GM21423 (cell line): Measurements from ENCODE around the gene TGFBR3.
"Not testable (repeated sequence)": the region's sequence is repeated elsewhere in the genome, so short reads cannot be mapped to it uniquely, and the experiment has no call there.

Experiments used
- ATAC-seq: cut with Tn5 transposase; IDR thresholded peaks from one replicate; pipeline ENCODE4 v1.9.1; 2021; ENCODE audit warnings: mild to moderate bottlenecking, moderate library complexity; ENCODE audit not compliant: unreplicated experiment

The TGFBR3 gene

DNA sequence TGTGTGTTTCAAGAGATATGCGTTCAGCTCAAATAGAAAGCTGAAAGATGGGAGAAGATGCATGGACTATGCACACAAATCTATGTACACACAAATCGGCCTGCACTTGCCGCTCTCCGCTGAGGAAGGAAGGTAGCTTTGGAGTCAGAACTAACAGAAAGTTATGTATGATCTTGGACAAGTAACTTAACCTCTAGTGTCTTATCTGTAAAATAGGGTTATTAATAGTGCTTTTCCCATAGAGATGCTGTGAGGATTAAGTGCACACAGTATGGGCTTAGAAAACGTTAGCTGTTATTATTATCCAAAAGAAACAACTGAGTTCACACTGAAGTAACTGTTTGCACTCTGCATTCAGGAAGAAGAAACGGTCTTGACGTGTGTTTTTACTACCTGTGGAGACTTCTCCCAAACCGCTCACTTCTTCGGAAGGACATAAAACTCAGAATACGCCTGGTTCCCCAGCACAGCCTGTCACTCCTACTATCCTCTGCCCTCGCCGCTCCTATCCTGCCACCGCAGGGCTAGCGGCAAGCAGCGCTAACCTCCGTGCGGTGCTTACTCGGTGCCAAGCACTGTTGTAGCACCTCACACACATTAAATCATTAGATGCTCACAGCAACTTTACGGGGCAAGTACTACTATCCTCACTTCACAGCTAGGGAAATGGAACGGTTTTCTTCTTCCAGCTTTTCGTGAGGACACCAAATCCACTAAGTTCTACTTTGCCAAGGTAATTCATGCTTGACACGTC lies 1.3 kb downstream of the TGFBR3 start:
- ATAC-seq: no peak

DNA sequence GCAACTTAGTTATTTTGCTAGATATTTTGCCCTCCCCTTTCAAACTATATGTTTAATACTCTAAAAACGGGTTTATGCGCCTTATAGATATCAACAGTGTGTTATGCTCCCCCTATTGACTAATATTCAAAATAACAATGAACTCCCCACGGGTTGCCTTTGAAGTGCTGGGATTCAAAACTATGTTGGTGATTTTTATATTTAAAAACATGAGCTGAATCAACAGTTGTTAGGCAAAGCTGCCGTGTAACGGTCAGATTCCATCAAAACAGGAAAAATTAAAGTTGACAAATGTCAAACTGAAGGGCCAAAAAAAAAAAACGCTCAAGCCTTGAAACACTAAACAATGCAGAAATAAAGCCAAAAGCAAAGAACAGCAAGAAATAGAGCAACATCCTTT lies 2.5 kb downstream of the TGFBR3 start:
- no peak for ATAC-seq

DNA sequence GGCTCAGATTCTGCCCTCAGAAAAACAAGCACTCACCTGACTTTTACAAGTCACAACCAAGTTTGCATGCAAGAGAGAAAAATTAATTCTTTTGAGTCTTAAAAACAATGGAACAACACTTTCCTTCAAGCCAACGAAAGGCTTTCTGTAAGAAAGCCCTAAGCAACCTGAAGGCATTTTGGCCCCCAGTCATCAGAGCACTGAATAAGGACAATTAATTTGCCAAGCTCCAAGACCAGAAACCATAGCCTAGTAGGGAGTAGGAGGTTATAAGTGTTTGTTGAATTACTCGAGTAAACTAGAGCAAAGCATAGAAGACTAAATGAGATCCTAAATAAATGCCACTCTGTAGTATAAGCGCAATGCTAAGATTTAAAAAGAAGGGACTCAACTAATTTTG lies 4.7 kb downstream of the TGFBR3 start:
- no peak for ATAC-seq

DNA sequence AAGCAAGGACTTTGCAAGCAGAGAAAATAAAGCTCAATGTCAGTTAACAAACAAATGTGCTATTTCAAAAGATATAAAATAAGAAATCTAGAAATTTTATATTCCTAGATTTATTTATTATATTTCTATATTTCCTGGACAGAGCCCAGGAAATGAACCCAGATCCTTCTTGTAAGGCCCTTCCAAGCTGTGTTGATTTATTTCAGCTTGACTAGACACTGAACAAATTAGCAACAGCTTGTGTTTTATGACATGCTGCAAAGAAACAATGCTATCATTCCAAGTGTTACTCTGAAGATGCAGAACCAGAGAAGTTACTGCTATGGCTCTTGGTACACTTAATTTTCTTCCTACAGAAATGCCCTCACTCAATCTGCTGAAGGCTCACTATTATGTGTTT lies 6.2 kb downstream of the TGFBR3 start:
- no peak for ATAC-seq

DNA sequence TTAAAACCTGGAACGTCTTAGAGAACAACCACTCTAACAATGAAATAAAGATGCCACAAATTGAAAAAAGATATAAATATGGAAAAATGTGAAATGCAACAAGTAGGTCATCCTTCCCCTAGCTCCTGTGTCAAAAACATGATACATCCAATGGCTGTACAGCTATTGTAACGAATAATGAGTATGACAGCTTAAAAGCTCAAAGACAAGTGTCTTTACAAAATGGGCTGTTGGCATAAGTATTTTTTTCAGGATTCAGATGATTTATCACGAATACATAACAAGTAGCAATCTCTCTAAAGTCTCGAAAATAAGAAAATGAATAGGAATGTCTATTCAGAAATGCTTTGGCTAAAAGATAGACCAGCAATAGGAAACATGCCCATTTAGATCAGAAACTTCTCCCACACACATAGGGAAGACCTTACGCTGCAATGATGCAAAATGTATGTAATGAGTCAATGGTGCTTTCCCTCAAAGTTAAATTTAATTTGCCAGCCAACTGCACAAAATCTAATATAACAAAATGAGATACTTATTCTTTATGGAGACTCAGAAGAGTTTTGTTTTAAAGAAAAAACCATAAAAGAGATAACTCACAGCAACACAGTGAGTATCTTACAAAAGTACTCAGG lies 8.3 kb downstream of the TGFBR3 start:
- ATAC-seq: no peak

DNA sequence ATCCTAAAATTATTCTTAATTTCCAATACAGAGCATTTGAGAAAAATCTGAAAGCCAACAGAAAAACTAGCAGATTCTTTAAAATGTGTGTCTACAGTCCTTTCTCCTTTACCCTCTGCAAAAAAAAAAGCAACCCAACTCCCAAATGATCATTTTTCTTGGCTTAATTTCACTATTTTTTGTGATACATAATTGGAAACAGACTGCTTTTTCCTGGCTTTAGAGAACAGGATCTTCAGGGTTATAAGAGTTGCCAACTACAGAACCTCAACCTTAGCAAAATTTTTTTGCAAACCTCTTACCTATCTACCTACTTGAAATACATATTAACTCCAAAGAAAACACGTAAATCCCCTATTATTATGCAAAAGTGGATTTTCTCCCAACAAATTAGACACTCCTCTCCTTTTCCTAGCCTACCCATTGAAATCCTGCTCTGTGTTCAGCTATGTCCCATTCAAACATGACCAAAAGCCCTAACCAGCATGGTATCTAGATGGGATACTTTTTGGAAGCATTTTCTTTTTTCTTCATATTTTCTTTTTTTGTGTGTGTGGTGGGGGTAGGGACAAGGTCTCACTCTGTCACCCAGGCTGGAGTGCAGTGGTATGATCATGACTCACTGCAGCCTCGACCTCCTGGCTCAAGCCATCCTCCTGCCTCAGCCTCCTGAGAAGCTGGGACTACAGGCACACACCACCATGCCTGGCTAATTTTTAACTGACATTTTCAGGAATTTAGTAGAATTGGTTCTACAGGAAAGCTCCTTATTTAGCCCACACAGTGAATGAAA lies 9.0 kb downstream of the TGFBR3 start:
- ATAC-seq: no peak

DNA sequence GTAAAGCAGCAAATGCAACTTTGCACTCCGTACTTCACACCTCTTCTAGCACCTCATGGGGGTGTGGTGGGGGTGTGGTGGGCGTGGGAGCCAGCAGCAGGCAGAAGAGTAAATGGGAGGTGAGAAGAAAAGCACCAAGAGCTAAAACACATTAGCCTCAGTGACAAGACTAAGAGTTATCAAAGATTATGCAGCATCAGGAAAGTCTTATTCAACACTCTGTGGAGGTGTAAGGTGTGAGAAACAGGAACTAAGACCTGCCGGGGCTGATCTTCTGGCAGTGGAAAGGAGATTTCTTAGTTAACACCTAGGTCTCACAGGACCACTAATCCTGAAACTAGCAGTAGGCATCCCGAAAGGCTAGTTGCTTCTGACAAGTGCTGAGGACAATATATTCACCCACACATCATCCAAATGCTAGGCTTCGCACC lies 9.9 kb downstream of the TGFBR3 start:
- no peak for ATAC-seq

DNA sequence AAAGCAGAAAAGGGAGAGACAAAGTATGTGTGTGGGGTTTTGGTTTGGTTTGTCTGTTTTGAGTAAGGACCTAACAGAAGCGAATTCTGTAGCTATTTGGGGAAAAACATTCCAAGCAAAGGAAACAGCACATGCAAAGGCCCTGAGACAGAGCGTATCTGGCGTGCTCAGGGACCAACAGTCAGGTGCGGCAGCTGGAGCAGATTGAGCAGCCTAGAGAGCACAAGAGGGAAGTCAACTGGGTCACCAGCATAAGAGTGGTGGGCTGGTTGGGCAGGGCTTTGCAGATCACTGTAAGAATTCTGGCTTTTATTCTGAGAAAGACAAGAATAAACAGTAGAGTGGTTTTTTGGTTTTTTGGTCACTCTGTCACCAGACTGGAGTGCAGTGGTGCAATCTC lies 11.8 kb downstream of the TGFBR3 start:
- ATAC-seq: no peak

DNA sequence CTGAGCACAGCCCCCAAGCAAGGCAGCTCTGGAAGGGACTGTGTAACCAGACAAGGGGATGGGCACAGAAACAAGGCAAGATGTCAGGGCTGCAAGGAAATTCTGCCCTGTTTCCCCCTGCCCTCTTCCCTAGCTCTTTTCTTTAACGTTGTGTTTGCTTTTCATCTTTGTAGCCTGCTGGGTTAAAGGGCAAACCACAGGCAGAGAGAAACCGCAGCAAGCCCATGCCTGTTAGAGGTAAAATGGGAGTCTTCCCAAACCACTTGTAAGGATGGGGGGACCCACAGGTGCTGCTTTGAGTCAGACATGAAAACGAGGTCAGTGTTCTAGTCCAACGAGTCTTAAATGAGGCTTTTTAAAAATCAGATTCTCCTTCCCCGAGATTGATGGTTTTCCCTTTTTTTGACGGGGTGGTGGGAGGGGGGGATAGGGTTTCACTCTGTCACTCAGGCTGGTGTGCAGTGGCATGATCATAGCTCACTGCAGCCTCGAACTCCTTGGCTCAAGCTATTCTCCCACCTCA lies 13.3 kb downstream of the TGFBR3 start:
- no peak for ATAC-seq

DNA sequence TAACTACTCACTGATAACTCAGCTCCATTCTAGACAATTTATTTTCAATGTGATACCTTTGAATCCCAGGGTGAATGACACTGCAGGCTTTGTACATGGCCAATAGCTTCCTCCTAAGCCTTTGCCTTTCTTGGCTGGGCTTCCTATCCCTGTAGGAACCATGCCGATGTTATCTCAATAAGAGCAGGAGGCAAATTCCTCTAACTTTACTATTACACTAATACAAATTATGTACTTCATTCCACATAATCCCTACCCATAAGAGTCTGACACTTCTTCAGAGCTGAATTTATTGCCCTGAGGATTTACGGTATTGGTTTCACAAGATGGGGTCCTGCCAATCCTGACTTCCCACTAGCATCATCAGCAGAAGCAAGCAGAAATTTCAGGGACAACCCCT lies 14.0 kb downstream of the TGFBR3 start:
- ATAC-seq: no peak

DNA sequence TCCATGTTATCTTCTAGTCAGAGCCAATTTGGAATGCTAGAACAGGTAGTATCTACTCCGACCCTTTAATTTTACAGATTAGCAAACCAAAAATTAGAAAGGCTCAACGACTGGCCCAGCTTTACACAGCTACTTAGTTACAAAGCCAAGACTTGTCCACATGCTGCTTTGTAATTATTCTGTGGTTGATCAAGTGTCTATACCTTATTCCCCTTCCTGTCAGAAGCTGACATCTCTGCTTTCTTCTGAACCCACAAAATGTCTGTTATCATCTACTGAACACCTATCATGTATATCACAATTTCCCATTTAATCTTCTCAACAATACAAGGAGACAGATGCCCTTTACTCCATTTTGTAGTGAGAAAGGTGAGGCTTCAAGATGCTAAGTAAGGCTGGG lies 15.6 kb downstream of the TGFBR3 start:
- ATAC-seq: no peak

DNA sequence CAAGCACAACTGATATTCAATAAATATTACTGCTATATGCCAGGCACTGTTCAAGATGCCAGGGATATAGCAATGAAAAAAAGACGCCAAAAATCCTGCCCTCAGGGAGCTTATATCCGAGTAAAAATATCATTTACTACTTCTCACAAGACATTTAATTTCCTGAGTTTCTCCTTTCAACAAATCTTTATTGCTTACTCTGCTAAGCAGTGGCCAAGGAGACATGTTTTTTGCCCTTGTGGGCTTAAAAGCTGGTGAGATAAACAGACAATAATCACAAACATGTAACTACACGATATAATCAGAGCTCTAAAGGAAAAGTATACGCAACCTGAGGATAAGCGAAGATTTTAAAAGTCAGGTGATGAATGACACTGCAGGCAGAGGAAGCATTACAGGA lies 19.5 kb downstream of the TGFBR3 start:
- ATAC-seq: no peak

DNA sequence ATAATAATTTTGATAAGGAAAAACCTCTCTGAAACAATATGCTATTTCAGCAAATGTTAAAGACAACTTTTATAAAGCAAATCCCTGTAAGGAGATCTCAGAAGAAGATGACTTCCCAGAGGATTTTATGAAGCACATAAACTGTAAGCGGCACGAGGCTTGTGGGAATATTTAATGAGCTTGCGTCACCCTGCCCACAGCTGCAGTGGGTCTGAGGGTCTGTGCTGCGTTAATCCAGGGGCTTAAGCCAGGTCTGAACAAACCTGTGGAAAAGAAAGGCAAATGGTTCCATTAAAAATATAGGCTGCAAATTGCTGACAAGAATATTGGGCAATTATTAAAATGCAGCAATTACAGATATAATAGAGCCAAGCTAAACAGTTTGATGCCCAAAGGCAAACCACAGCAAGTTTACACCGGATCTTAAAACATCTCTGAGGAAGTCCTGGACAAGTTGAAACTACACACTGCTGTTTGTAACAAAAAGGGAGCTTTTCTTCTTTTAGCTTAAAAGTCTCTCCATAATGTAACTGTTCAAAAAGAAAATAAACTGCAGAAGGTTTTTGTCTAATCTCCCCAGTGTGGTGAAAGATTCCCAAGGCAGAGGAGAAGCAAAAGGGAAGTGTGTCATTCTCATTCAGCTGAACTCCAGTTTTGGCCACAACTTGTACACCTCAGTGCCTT lies 21.8 kb downstream of the TGFBR3 start:
- ATAC-seq: no peak

DNA sequence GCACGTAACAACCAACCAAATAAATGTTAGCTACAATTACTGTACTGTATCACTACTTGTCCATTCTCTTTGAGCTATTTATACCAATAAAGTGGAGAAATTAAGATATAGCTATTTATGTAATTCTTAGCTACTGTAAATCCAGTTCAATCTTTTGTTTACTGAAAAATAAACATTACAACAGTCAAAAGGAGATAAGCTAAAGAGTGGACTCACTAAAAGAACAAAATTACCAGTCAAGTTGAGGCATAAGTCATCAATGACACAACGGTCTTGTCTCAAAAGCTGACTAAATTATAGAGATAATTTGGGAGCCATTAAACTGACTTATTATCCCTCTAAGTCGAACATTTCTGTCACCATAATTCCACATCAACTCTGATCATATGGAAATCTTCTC lies 22.5 kb downstream of the TGFBR3 start:
- ATAC-seq: no peak

DNA sequence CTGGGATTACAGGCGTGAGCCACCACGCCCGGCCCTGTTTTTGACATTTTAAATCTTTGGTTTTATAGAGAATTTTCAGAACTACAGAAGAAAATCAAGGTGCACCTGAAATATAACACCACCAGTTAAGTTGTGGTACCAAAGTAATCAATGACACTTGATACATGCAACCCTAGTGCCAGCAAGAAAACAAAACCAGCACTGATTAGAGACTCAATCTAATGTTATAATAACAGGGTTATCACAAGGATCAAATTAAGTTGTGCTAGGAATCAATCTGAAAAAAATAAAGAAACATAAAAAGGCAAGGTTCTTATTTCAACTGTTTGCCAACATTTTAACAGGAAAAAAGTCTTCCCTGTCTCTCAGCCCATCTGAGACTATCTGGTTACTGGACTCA lies 23.8 kb downstream of the TGFBR3 start:
- no peak for ATAC-seq

DNA sequence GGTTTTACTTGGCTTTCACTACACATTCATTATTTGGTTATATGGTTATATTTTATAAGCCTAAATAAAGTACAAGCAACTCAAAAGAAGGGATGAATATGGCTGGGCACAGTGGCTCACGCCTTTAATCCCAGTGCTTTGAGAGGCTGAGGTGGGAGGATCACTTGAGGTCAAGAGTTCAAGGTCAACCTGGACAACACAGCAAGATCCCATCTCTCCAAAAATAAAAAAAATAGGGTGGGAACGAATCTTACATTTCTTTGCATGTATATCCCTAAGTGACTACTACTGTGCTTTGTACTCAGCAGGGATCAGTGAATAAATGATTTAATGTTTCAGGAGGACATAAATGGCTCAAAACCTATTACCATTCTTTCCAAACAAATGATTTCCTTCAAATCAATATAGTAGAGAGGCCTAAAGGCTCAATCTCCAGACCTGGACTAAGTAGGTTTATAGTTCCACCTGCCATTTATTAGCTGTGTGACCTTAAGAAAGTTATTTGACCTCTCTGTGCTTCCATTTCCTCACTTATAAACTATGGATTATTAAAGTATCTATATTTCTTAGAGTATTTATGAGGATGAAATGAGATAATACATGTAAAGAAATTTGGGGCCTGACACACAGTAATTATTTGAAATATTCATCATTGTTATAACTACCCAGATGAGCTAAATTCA lies 28.3 kb downstream of the TGFBR3 start:
- no peak for ATAC-seq

DNA sequence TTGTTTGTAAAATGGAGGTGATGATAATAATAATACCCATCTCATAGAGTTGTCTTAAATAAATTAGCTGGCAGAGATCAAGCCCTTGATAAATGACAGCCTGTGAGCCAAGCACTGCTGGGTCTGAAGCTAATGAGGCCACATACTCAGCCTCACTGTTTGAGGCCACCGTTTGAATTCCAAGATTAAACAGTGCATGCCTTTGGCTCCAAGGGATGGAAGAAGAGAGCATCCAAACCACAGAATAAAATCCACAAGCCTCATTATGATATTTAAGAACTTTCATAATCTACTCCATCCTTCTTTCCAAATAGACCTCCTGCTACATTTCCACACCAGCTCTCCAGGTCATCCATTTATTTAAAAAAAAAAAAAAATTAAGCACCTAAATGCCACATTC lies 29.0 kb downstream of the TGFBR3 start:
- no peak for ATAC-seq

DNA sequence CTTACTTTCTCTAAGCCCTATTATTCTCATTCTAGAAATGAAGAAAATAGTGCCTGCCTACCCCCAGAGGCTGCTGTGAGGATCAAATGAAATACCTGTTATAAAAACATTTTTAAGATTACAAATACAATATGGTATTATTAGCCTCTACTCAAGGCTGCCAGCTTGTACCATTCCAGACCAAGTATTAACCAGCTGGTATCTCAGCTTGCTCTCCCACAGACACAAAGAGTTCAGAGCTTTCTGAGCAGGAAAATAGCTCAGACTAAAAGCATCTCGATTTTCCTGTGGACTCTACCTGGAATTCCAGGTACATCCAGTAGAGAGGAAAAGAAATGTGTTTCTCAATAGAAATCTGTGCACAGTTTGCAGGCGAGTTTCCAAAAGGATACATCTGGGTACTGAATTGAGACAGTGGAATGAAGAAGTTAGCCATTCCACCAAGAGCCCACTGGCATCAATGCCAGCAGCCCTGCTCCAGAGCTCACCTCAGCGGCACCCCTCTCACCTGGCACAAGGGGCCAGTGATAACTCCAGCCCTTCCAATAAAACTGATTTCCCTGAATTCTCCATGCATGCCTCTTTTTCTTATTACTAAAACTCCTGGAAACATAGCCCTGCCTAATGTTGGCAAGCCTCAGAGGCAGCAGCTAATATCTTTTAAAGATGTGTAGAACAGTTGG lies 31.0 kb downstream of the TGFBR3 start:
- no peak for ATAC-seq

DNA sequence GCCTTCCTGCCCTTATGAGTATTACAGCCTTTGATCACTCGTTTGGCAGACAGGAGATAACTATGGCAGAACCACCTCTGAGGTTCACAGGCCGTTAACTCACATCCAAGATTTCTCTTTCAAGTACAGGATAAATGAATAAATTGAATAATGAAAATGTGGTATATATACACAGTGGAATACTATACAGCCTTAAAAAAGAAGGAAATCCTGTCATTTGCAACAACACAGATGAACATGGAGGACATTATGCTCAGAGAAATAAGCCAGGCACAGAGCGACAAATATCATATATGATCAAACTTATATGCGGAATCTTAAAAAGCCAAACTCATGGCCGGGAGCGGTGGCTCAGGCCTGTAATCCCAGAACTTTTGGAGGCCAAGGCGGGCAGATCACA lies 32.6 kb downstream of the TGFBR3 start:
- ATAC-seq: no peak

DNA sequence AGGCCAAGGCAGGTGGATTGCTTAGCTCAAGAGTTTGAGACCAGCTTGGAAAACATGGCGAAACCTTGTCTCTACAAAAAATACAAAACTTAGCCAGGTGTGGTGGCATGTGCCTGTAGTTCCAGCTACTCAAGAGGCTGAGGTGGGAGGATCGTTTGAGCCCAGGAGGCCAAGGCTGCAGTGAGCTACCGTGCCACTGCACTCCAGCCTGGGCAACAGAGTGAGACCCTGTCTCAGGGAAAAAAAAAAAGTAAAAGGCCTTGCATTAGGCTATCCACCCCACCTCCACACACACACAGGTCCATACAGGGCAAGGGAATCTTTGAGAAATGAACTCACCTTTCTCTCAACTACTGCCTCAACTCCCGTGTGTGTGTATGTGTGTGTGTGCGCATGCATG lies 33.9 kb downstream of the TGFBR3 start:
- ATAC-seq: not testable (repeated sequence)
